ENCODE results near the gene PCDH9.

DNA sequence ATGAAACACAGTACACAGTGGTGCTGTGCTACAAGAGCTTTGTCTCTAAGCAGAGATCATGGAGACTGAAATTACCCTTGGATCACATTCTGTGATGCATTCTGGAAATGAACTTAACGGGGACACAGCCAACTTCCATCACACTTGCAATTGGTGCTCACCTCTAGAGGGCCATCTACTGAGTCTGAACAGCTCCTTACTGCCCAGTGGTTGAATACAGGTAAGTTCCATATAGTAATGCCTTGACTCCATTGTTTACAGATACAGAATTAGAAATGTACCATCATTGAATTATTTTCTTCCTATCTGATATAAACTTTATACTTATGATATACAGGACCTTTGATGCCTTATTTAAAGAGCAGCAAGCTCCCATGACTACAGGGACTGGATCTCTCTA lies 686.4 kb downstream of the PCDH9 start:
- TF ChIP-seq SRF (IDR thresholded peaks at IDR 0.05; ENCODE audit: low read depth, low read length) (no peak), CTCF (CRISPR knock-in tag; IDR thresholded peaks at IDR 0.05) (no peak)
